HepG2 (cell line): ENCODE measurements around the gene CCDC154. TPM values are rescaled to one million over a fixed set of nuclear protein-coding genes. Genes with fewer than 3 reads are reported as not detected.

Experiments used
- ESRRA ChIP-seq: sonication (generic); formaldehyde crosslinking; IDR thresholded peaks from 2 replicates; pipeline ENCODE4 v1.5.1; 2020; ENCODE audit warnings: mild to moderate bottlenecking, low read depth, missing genetic modification reagents
- MED1 ChIP-seq: sonication (generic); formaldehyde crosslinking; IDR thresholded peaks from 2 replicates; pipeline ENCODE4 v1.4.0; 2020; ENCODE audit warnings: missing genetic modification reagents
- MED13 ChIP-seq: sonication (generic); formaldehyde crosslinking; IDR thresholded peaks from 2 replicates; pipeline ENCODE4 v1.5.0; 2020; ENCODE audit warnings: missing genetic modification reagents
- RCOR2 ChIP-seq: IDR thresholded peaks from 2 replicates; pipeline ENCODE4 v1.6.1; 2016; ENCODE audit warnings: missing biosample characterization, missing genetic modification reagents
- SETDB1 ChIP-seq: sonication (generic); formaldehyde crosslinking; IDR thresholded peaks from 2 replicates; pipeline ENCODE4 v1.5.1; 2020; ENCODE audit warnings: missing genetic modification reagents, mild to moderate bottlenecking, borderline replicate concordance
- TSC22D2 ChIP-seq: sonication (generic); formaldehyde crosslinking; IDR thresholded peaks from 2 replicates; pipeline ENCODE4 v1.5.1; 2020; ENCODE audit warnings: missing genetic modification reagents, mild to moderate bottlenecking, borderline replicate concordance
- ZFP1 ChIP-seq: IDR thresholded peaks from 2 replicates; pipeline ENCODE4 v1.6.1; 2016
- ZFP36L2 ChIP-seq: sonication (generic); formaldehyde crosslinking; IDR thresholded peaks from 2 replicates; pipeline ENCODE4 v1.4.0; 2020; ENCODE audit warnings: missing genetic modification reagents
- ZNF383 ChIP-seq: sonication (generic); formaldehyde crosslinking; IDR thresholded peaks from 2 replicates; pipeline ENCODE4 v1.4.0; 2020; ENCODE audit warnings: missing genetic modification reagents, mild to moderate bottlenecking, borderline replicate concordance
- ZNF761 ChIP-seq: sonication (generic); formaldehyde crosslinking; conservative IDR thresholded peaks from 2 replicates; pipeline ENCODE4 v1.4.0; 2020; ENCODE audit warnings: mild to moderate bottlenecking, missing genetic modification reagents
- polyA plus RNA-seq, 8 experiments: library from polyadenylated mRNA; depleted of rRNA in 3 of 8; stranded (reverse) in 7 of 8; unstranded in 1 of 8; fragments of >200 nt; fragmentation: Illumina TruSeq in 4 of 8; extraction: Trizol in 4 of 8; gene quantifications; 2 replicates each; pipeline versions ENCODE4 v1.2.1 to v1.2.3, GENCODE V29; 2011 to 2016; ENCODE audit warnings: low read depth in 4 of 8, missing spikeins in 1 of 8, mixed read lengths in 1 of 8; ENCODE audit not compliant: insufficient read depth in 1 of 8
- total RNA-seq, 5 experiments: library from RNA; depleted of rRNA; stranded (reverse); fragments of >200 nt; fragmentation: Illumina TruSeq; extraction: Trizol; gene quantifications; 2 replicates each; pipeline ENCODE4 v1.2.3, GENCODE V29; 2016; ENCODE audit warnings: low read depth in 1 of 5
- TF ChIP-seq, protein P1 (sequence below): sonication (generic); formaldehyde crosslinking; IDR thresholded peaks from 2 replicates; pipeline ENCODE4 v1.4.0; 2020; ENCODE audit warnings: mild to moderate bottlenecking, missing genetic modification reagents
- TF ChIP-seq, protein P2 (sequence below): sonication (generic); formaldehyde crosslinking; IDR thresholded peaks from 2 replicates; pipeline ENCODE4 v1.4.0; 2020; ENCODE audit warnings: missing genetic modification reagents, borderline replicate concordance
- TF ChIP-seq, protein P3 (sequence below): sonication (generic); formaldehyde crosslinking; IDR thresholded peaks from 2 replicates; pipeline ENCODE4 v1.5.0; 2020; ENCODE audit warnings: missing genetic modification reagents
- TF ChIP-seq, protein P4 (sequence below): sonication (generic); formaldehyde crosslinking; conservative IDR thresholded peaks from 2 replicates; pipeline ENCODE4 v1.4.0; 2020; ENCODE audit warnings: mild to moderate bottlenecking, missing genetic modification reagents, moderate library complexity
- TF ChIP-seq, protein P5 (sequence below): sonication (generic); formaldehyde crosslinking; IDR thresholded peaks from 2 replicates; pipeline ENCODE4 v1.4.0; 2020; ENCODE audit warnings: missing genetic modification reagents; ENCODE audit errors: not compliant biosample characterization
- TF ChIP-seq, protein P6 (sequence below): sonication (generic); formaldehyde crosslinking; IDR thresholded peaks from 2 replicates; pipeline ENCODE4 v1.8.0; 2022; ENCODE audit warnings: mild to moderate bottlenecking, missing genetic modification reagents

Gene CCDC154
- total and polyA plus RNA-seq, 2 of the 13 experiments (the other 11 are each of a cell fraction or from before 2014, with no cell fraction given): 0.92 to 1.5 TPM

DNA sequence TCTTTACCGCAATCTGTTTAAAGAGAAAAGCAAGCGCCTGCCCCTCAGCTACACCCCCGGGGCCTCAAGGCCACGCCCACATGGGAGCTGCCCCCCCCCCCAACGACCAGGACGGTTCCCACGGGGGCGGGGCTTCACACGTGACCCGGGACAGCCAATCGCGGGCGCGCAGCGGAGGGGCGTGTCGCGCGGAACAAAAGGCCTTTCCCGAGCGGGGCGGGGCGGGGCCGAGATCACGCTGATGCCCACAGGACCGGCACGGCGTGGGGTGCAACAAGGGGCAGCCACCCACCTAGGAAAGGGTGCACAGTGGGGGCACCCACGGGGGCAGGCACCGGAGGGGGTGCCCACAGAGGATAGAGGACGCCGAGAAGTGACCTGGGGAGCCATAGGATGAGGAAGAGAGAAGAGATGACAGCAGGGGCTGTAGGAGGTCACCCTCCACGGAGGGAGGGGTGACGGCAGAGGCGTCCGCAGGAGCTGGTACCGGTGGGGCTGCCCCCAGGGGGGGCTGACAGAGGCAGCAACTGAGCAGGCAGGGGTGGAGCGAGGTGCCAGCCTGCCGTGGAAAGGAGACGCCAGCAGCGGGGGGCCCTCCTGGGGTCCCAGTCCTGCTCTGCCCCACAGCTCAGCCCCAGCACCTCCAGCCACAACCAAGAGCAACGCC lies 36.1 kb downstream of the CCDC154 start (continued):
- TF ChIP-seq, protein P1, sequence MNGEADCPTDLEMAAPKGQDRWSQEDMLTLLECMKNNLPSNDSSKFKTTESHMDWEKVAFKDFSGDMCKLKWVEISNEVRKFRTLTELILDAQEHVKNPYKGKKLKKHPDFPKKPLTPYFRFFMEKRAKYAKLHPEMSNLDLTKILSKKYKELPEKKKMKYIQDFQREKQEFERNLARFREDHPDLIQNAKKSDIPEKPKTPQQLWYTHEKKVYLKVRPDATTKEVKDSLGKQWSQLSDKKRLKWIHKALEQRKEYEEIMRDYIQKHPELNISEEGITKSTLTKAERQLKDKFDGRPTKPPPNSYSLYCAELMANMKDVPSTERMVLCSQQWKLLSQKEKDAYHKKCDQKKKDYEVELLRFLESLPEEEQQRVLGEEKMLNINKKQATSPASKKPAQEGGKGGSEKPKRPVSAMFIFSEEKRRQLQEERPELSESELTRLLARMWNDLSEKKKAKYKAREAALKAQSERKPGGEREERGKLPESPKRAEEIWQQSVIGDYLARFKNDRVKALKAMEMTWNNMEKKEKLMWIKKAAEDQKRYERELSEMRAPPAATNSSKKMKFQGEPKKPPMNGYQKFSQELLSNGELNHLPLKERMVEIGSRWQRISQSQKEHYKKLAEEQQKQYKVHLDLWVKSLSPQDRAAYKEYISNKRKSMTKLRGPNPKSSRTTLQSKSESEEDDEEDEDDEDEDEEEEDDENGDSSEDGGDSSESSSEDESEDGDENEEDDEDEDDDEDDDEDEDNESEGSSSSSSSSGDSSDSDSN (CRISPR knock-in tag): no peak; the same call in 1 of the 2 replicates
- TF ChIP-seq, protein P2, sequence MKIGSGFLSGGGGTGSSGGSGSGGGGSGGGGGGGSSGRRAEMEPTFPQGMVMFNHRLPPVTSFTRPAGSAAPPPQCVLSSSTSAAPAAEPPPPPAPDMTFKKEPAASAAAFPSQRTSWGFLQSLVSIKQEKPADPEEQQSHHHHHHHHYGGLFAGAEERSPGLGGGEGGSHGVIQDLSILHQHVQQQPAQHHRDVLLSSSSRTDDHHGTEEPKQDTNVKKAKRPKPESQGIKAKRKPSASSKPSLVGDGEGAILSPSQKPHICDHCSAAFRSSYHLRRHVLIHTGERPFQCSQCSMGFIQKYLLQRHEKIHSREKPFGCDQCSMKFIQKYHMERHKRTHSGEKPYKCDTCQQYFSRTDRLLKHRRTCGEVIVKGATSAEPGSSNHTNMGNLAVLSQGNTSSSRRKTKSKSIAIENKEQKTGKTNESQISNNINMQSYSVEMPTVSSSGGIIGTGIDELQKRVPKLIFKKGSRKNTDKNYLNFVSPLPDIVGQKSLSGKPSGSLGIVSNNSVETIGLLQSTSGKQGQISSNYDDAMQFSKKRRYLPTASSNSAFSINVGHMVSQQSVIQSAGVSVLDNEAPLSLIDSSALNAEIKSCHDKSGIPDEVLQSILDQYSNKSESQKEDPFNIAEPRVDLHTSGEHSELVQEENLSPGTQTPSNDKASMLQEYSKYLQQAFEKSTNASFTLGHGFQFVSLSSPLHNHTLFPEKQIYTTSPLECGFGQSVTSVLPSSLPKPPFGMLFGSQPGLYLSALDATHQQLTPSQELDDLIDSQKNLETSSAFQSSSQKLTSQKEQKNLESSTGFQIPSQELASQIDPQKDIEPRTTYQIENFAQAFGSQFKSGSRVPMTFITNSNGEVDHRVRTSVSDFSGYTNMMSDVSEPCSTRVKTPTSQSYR (CRISPR knock-in tag): no peak
- TF ChIP-seq ZNF383 (CRISPR knock-in tag): no peak
- no peak for TF ChIP-seq ZNF761 (CRISPR knock-in tag)
- TF ChIP-seq ZFP1 (CRISPR knock-in tag): no peak
- TF ChIP-seq, protein P3, sequence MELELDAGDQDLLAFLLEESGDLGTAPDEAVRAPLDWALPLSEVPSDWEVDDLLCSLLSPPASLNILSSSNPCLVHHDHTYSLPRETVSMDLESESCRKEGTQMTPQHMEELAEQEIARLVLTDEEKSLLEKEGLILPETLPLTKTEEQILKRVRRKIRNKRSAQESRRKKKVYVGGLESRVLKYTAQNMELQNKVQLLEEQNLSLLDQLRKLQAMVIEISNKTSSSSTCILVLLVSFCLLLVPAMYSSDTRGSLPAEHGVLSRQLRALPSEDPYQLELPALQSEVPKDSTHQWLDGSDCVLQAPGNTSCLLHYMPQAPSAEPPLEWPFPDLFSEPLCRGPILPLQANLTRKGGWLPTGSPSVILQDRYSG: no peak
- TF ChIP-seq MED1 (CRISPR knock-in tag): 0 out of 2 replicates have a peak, but pooled peaks have one; percentile 23
- no peak for TF ChIP-seq RCOR2
- TF ChIP-seq, protein P4, sequence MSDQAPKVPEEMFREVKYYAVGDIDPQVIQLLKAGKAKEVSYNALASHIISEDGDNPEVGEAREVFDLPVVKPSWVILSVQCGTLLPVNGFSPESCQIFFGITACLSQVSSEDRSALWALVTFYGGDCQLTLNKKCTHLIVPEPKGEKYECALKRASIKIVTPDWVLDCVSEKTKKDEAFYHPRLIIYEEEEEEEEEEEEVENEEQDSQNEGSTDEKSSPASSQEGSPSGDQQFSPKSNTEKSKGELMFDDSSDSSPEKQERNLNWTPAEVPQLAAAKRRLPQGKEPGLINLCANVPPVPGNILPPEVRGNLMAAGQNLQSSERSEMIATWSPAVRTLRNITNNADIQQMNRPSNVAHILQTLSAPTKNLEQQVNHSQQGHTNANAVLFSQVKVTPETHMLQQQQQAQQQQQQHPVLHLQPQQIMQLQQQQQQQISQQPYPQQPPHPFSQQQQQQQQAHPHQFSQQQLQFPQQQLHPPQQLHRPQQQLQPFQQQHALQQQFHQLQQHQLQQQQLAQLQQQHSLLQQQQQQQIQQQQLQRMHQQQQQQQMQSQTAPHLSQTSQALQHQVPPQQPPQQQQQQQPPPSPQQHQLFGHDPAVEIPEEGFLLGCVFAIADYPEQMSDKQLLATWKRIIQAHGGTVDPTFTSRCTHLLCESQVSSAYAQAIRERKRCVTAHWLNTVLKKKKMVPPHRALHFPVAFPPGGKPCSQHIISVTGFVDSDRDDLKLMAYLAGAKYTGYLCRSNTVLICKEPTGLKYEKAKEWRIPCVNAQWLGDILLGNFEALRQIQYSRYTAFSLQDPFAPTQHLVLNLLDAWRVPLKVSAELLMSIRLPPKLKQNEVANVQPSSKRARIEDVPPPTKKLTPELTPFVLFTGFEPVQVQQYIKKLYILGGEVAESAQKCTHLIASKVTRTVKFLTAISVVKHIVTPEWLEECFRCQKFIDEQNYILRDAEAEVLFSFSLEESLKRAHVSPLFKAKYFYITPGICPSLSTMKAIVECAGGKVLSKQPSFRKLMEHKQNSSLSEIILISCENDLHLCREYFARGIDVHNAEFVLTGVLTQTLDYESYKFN (CRISPR knock-in tag): peak; percentile 40; the same call in 1 of the 2 replicates
- TF ChIP-seq MED13 (CRISPR knock-in tag): no peak
- TF ChIP-seq, protein P5, sequence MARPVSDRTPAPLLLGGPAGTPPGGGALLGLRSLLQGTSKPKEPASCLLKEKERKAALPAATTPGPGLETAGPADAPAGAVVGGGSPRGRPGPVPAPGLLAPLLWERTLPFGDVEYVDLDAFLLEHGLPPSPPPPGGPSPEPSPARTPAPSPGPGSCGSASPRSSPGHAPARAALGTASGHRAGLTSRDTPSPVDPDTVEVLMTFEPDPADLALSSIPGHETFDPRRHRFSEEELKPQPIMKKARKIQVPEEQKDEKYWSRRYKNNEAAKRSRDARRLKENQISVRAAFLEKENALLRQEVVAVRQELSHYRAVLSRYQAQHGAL (CRISPR knock-in tag): no peak
- TF ChIP-seq ESRRA (CRISPR knock-in tag): no peak
- no peak for TF ChIP-seq SETDB1
- no peak for TF ChIP-seq ZFP36L2 (CRISPR knock-in tag)
- TF ChIP-seq, protein P6, sequence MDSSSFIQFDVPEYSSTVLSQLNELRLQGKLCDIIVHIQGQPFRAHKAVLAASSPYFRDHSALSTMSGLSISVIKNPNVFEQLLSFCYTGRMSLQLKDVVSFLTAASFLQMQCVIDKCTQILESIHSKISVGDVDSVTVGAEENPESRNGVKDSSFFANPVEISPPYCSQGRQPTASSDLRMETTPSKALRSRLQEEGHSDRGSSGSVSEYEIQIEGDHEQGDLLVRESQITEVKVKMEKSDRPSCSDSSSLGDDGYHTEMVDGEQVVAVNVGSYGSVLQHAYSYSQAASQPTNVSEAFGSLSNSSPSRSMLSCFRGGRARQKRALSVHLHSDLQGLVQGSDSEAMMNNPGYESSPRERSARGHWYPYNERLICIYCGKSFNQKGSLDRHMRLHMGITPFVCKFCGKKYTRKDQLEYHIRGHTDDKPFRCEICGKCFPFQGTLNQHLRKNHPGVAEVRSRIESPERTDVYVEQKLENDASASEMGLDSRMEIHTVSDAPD: no peak
- TF ChIP-seq TSC22D2 (CRISPR knock-in tag): no peak
